Measurements from ENCODE around the gene TMBIM1. TPM values are rescaled to one million over a fixed set of nuclear protein-coding genes. Genes with fewer than 3 reads are reported as not detected.

TMBIM1 gene, protein sequence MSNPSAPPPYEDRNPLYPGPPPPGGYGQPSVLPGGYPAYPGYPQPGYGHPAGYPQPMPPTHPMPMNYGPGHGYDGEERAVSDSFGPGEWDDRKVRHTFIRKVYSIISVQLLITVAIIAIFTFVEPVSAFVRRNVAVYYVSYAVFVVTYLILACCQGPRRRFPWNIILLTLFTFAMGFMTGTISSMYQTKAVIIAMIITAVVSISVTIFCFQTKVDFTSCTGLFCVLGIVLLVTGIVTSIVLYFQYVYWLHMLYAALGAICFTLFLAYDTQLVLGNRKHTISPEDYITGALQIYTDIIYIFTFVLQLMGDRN
- 1.6 and 2.0 TPM in 2 replicates for polyA plus RNA-seq (2014; cell fraction: cytosol; rRNA removed)
- polyA plus RNA-seq (2014; cell fraction: nucleus; rRNA removed) = 1.4 TPM in 2 replicates

DNA sequence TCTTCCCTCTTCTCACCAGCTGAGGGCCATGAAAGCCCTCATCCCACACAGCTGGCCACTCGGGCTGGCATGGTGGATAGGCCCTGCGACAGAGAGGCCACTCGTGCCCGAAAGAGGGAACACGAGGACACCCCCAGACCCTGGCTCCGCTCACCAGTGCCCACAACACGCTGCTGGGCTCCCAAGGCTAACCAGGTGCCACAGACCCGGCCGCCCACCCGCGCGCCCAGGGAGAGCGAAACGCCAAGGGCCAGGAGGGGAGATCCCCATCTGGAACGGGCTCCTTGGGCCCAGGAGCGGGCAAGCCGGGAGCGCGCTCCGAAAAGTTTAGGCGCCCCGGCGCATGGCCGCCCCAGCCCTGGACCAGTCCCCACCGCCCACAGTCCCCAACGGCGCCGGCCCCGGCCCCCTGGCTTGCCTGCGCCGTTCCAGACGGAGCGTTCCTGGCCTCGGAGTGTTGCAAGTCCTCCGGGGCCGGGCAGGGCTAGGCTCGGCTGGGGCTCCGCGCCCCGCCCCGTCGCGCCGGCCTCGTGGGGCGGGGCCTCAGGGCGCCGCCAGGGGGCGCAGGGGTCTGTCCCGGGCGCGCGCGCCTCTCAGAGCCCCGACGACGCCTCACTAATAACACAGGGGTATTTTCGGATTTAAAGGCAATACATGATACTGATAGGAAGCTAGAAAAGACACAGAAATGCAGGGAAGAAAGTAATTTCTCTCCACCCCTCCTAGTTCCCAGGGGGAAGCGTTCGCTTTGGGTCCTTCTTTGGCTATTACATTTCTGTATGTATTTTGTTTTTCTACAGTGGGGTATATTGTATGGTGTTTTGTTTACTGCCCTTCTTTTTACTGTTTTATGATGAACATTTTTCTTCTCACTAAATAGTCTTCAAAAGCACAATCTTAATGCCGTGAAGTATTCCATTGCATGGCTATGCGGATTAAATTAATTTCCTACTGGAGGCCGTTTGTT is at the start of gene TMBIM1:
Gene TMBIM1 (minus strand): TSS at position 456 of the 967 bp plus-strand sequence. CDS start 10,362 bp downstream, outside the sequence.
- no peak for DNase-seq (ENCODE audit: low spot score)

DNA sequence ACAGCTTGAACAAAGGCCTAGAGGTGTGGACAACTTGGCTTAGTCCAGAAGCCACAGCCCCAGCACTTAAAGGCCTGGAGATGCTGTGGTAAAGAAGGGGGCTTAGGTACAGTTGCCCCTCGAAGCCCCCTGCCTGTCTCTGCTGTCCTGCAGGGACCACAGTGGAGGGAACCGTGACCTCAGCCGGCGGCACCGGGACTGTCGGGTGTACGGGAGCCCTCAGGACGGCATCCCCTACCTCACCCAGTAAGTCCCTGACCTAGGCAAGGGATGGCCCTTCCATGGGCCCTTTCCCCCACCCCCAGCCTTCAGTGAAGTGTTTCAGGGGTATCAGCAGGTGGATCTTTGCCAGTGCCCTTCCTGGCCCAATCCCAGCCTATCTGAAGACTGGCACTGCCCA is 49.1 kb upstream of the TMBIM1 start:
- no peak for DNase-seq (ENCODE audit: low spot score)

DNA sequence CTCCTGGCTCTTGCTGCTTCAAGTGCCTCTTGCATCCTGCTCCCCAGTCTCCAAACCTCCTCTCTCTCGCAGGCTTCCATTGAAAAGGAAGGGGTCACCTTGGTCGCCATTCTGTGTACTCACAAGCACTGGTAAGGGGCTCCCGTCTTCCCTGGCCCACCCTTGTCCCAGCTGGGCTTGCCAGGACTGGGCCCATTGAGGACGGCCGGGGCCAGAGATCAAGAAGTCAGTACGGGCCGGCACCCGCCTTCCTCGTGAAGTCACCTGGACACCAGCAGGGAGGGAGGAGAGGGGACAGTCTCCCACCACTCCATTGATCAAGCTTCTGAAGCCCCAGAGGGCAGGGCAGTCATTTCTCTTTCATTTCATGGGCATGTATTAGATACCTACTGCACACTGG is 48.4 kb upstream of the TMBIM1 start:
- DNase-seq (ENCODE audit: low spot score) = no peak

DNA sequence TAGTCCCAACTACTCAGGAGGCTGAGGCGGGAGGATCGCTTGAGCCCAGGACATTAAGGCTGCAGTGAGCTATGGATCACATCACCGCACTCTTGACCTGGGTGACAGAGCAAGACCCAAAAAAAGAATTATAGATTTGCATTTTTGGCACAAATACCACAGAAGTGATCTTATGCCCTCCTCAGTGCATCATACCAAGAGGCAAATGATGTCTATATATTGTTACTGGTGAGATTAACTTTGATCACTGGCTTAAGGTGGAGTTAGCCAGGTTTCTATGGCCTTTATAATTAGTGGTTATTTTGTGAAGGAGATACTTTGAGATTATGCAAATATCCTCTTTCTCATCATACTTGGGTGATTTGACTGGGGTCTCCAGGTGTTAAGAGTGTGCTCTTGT is 42.2 kb upstream of the TMBIM1 start:
- no peak for DNase-seq (ENCODE audit: low spot score)

DNA sequence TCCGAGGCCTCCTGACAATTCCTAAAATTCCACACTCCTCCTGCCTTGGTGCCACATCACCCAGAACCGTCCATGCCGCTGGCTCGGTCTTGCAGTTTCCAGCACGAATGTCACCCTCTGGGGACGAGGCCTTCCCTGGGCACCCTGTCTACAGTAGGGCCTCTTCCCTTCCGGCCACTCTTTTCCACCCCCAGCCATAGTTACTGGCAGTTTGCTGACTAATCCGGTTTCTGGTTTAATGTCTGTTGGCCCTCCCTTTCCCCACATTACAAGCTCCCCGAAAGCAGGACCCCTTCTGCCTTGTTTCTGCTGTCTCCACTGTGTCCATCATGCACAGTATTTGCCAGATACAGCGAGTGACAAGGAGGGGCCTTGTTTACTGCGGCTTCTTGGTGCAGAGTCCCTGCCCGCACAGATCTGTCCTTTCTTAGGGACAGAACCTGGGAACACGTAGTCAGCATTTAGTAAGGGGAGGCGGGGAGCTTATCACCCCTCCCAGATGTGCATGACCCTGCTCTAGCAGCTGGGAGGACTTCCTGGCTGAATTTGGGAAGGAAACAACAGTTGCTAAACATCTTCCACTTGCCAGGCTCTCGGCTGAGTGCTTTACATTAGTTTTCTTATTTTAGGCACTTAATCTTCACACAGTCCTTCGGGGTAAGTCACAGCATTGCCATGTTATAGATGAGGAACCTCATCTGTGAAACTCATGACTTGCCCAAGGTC is 40.8 kb upstream of the TMBIM1 start:
- no peak for DNase-seq (ENCODE audit: low spot score)

DNA sequence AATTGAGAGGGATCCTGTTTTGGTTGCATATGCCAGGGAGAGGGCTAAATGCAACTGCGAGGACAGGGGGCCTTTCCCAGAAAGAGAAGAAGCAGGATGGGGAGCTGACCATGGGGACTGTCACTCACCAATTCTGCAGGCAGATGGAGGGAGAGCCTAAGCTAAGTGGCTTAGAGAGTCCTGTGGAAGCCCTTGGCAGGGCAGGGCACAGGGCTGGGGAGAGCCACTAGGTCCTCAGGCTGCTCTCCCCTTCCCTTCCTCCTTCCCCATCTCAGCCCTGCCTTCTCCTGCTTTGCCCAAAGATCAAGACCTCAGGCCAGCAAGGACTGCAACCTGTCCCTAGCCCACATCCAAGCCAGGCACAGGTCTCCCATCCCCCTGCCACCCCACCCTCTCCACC is 40.0 kb upstream of the TMBIM1 start:
- no peak for DNase-seq (ENCODE audit: low spot score)

DNA sequence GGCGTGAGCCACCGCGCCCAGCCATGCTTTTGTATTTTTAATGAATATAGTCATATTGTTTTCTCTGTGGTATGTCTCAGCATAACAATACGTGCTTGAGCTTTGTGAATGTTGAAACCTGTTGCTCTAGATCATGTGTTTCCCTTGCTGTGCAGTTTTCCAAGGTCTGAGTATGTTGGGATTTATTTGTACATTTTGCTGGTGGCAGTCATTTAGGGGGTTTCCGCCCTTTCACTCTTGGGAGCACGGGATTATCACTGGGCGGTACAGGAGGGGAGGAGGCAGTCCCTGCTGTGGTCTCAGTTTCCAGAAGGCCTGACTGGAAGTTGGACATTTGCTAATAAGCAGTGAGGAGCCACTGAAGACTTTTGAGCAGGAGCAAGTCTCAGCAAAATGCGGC is 39.4 kb upstream of the TMBIM1 start:
- DNase-seq (ENCODE audit: low spot score) = no peak

DNA sequence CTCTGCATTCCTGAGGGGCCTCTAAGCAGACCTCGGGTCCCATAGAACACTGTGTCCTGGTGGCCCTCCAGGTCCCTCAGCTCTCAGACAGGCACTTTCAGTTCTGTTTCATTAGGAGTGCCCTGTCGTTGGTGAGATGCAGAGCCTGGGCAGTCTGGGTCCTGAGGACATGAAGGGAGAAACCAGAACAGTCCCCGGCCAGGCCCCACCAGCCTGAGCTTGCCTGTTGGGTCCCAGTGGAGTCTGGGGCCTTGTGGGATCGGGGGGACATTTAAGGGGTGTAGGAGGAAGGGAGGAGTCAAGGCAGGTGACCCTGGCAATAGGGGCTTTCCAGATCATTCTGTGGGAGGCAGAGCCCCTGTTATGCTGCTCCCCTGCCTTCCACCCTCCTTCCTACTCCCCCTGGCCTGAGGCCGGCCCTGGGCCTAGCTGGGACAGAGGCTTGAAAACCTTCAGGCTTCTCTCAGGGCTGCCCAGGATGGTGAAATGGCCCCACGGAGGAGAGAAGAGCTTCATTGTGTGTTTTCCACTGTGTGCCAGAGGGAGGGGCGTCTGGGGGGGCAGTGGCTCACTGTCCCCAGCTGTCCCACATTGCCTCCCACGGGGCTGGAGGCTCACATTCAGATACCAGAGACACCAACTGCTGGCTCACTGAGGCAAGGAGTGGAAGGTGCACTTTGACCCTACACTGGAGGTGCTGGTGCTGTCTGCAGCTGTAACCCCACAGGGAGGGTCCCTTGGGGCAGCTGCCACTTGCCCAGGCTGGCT is 37.7 kb upstream of the TMBIM1 start:
- DNase-seq (ENCODE audit: low spot score) = no peak

DNA sequence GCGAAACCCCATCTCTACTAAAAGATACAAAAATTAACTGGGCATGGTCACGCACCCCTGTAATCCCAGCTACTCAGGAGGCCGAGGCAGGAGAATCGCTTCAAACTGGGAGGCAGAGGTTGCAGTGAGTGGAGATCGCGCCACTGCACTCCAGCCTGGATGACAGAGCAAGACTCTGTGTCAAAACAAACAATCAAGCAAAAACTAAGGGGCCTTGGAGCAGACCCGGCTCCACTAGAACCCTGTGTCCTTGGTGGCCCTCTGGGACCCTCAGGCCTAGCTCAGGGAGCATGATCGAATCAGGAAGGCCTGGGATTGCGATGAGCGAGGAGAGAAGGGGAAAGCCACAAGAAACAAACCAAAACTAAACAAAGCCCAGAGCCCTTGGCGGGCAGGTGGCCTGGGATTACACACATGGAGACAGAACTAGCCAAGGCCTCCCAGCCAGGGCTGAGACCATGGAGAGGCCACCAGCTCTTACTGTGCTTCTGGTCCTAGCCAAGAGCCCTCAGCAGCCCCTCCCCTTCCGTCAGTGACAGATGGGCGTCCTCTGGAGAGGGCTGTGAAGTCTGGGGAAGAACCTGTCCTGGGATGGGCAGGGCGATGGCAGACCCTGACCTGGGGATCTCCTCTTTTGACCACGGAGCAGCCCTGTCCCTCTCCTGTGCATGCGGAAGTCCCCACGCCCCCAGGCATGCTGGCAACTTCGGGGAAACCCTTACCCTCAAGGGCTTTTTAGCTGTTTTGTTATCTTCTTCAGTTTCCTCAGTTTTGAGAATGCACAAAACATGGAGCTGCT is 36.9 kb upstream of the TMBIM1 start:
- DNase-seq (ENCODE audit: low spot score) = peak; percentile 17

DNA sequence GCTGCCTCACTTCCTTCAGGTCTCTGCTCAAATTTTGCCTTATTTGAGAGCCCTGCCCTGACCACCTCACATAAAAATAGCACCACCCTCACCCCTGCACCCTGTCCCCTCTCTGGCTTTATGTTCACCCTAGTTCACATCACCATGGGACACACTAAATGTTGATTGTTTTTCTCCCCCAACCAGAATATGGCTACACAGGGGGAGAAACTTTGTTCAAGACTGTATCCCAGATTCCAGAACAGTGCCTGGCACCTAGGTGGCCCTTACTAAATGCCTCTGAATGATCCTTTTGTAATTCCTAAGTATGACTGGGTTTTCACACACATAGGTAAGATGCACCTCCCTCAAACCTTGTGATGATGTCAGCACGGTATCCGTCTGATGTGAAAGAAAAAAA is 36.0 kb upstream of the TMBIM1 start:
- no peak for DNase-seq (ENCODE audit: low spot score)

DNA sequence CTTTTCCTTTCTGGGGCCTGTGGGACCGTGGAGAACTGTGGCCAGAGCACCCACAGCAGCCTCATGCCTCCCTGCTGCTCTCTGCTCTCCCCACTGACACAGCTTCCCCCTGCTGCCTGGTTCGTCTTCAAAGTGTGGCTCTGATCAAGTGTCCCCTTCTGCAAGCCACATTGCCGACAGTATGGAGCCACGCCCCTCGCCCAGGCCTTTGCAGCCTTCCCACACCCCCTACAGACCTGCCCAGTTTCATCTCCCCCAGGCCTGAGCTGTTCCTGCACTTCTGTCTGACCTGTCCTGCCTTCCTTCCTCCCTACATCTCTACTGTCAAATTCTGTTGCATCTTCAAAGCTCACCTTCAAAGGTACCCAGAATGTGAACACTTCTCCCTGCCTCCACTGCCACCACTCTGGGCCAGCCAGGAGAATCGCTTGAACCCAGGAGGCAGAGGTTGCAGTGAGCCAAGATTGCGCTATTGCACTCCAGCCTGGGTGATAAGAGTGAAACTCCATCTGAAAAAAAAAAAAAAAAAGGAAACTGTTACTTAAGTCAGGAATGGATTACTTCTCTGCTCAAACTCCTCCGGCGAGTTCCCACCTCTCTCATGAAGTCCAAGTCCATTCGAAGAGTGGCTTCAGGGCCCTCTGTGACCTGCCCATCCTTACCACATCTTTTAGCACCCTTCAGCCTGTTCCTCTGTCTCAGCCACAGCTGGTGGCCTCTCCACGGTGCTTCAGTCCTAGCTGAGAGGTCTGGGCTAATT is 35.3 kb upstream of the TMBIM1 start:
- DNase-seq (ENCODE audit: low spot score) = no peak

DNA sequence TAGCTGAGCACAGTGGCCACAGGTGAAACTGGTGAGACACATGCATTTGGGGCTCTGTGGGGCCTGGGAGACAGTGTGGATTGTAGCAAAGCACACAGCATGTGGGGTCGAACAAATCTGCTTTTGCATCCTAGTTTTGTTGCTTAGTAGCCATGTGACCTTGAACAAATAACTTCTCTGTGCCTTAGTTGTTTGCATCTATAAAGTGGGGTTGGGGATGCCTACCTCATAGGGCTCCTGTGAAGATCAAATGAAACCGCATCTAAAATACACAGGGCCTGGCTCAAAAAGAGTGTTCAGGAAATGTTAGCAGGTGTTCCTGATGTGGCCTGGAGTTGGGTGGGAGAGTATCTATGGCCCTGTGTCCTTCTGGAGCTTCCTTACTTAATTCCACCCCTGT is 34.0 kb upstream of the TMBIM1 start:
- no peak for DNase-seq (ENCODE audit: low spot score)

DNA sequence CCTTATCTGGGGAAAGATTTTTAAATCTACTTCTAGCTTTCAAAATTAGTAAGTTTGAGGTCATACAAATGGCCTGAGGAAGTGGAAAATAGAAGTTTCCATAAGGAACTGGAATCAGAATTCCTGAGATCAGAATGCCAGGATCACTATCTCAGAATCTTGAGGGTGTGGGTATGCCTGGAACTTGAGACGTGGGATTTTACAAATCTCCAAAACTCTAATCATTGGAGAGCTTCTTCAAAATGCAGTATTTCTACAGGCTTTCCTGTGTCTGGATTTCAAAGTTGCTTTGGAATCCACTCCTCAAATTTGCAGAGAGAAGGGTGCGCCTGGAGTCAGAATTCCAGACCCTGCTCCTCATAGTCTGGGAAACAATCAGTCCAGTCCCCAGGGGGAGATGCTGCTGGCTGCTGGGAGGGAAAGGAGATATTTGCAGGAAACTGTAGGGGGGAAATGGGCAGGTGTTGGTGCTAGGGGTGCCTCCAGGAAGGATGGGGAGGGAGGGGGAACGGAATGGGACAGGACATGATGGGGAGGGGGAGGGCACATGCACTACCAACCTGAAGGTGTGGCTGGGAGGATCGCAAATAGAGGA is 33.4 kb upstream of the TMBIM1 start:
- no peak for DNase-seq (ENCODE audit: low spot score)

DNA sequence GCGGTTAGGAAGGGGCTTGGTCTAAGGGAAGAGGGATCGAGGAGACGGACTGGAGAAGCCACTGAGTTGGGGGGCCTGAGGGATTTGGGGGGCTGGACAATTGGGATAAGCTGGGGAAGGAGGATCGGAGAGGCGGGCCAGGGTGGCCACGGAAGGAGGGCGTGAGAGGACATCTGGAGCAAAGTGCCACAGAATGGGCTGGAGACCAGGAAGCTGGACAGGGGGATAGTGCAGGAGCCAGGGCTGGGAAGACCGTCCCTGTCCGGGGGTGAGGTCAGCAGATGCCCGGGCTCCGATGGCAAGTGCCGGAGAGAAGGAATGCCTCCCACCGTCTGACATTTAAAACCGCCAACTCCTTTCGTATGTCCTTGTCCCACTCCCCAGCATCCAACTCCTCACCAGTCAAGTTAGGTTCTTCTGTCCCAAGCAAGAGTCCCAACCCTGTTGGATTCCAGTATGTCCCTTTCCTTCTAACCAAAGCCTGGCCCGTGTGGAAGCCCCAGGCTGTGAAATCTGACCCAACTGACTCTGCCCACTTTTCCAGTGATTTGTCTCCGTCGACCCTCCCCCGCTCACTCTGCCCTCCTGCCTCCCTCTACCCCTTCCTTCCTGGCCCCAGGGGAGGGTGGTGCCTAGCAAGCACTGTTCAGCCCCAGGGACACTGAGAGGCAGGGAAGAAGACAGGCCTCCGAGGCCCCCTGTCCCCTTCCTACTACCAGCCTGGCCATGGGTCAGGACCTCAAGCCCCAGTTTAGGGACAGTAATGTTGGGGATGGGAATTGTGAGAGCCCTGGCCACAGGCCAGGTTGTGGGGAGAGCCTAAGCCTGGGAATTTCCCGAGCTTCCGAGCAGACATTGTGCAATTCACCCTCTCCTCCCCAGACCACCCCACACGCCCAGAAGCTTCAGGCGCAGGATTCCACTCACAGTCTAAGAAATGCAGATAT is 31.5 kb upstream of the TMBIM1 start:
- peak; percentile 23 for DNase-seq (ENCODE audit: low spot score)

DNA sequence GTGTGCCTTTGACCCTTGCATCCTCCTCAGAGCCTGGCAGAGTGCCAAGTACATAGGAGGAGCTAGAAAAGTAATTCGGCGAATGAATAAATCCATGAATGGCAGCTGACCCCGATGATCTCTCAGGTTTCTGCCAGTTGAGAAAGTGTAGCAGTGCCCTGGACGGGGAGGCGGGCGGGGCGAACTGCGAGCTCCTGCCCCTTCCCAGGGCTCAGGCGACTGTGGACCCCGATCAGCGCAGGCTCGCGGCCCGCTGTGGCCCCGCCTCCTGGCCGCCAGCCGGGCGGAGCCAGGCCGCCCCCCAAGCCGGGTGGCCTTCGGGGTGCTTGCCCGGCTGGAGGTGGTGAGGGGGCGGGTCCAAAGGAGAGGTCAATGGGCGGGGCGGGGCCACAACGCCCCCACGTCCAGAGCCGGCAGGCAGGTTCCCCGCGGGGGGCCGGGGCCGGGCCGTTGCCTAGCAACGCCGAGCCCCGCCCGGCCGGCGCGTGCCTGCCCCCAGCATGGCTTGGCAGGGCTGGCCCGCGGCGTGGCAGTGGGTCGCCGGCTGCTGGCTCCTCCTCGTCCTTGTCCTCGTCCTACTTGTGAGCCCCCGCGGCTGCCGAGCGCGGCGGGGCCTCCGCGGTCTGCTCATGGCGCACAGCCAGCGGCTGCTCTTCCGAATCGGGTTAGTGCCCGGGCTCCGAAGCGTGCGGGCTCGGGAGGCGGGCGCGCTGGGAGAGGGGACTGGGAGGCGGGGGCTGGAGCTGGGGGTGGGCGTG is 30.6 kb upstream of the TMBIM1 start:
- DNase-seq (ENCODE audit: low spot score) = peak; percentile 75

DNA sequence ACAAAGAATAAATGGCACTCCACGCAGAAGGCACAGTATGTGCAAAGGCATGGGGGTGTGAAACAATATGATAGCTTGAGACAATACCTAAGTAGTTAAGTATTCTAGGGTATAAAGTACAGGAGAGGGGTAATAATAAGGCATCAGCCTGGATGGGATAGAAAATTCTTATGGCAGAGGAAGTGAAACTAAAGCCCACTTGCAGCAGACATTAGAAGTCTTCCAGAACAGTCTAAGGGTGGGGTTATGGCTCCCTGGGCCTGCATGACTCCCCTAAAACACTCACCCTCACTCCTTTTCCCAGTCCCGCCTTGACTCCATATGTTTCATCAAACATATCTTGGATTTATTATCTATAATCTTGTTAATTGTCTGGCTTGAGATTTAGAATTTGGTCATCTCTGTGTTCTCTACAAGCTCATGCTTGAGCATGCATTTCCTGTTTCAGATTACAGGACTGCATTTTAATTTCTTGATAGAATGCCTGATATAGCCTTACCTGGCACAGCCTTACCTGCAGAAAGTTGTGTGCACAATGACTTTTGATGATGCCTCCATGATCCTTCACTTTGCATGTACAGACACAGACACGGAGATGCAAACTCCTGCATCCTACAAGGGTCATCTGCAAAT is 28.5 kb upstream of the TMBIM1 start:
- DNase-seq (ENCODE audit: low spot score) = no peak
